CD4-positive, alpha-beta T cell (primary cell): ENCODE measurements around the gene BDNF. TPM values are rescaled to one million over a fixed set of nuclear protein-coding genes. Genes with fewer than 3 reads are reported as not detected.

ENCODE experiments used
- ATAC-seq: fragments of 200-7000 bp; cut with Tn5 transposase; one replicate; pipeline ENCODE4 v1.10.0; 2022; ENCODE audit warnings: mild to moderate bottlenecking; ENCODE audit not compliant: poor library complexity
- CTCF ChIA-PET: fragments of 350-600 bp; sonication (Branson Sonifier 250); formaldehyde crosslinking; loops from one replicate; lab custom pipeline; 2021; ENCODE audit warnings: antibody characterized with exemption, inconsistent platforms; lab: Charles Lee
- POLR2A ChIA-PET: fragments of 350-600 bp; sonication (Branson Sonifier 250); formaldehyde crosslinking; loops from one replicate; lab custom pipeline; 2021; ENCODE audit warnings: antibody characterized with exemption, inconsistent platforms; lab: Charles Lee
- DNase-seq, 14 experiments: peaks; one replicate each; pipeline ENCODE4 v3.0.0-alpha.2; 2013 to 2020; ENCODE audit warnings: mixed read lengths in 2 of 14
- H3K27ac ChIP-seq, 2 donors: one replicate each; pipeline versions ENCODE4 v1.5.1 to v1.7.0; 2013; ENCODE audit warnings: low read length in 2 of 2, low read depth in 1 of 2, mild to moderate bottlenecking in 1 of 2
- H3K27me3 ChIP-seq, 2 experiments: 1 replicate in 1 of 2; 2 replicates in 1 of 2; pipeline versions ENCODE4 v1.6.1 to v1.7.0; 2013; ENCODE audit warnings: low read length in 2 of 2, control low read depth in 1 of 2, mild to moderate bottlenecking in 1 of 2, moderate library complexity in 1 of 2; ENCODE audit not compliant: insufficient read depth in 2 of 2, control insufficient read depth in 1 of 2
- H3K36me3 ChIP-seq: one replicate; pipeline ENCODE4 v1.6.1; 2013; ENCODE audit warnings: low read length, control low read depth; ENCODE audit not compliant: insufficient read depth
- H3K4me1 ChIP-seq: one replicate; pipeline ENCODE4 v1.6.1; 2013; ENCODE audit warnings: low read length, control low read depth; ENCODE audit not compliant: insufficient read depth
- H3K4me3 ChIP-seq: one replicate; pipeline ENCODE4 v1.5.1; 2013; ENCODE audit warnings: mild to moderate bottlenecking, low read length, moderate library complexity
- H3K9me3 ChIP-seq, 2 experiments: 1 replicate in 1 of 2; 2 replicates in 1 of 2; pipeline versions ENCODE4 v1.6.1 to v1.7.0; 2013; ENCODE audit warnings: low read length in 2 of 2, mild to moderate bottlenecking in 2 of 2, control low read depth in 1 of 2, moderate library complexity in 1 of 2; ENCODE audit not compliant: control insufficient read depth in 1 of 2, insufficient read depth in 1 of 2
- H3K27ac Mint-ChIP-seq: one replicate; pipeline ENCODE4 v1.8.0; 2020; ENCODE audit warnings: mixed read lengths
- H3K27me3 Mint-ChIP-seq: one replicate; pipeline ENCODE4 v1.8.0; 2021; ENCODE audit warnings: mixed read lengths
- H3K36me3 Mint-ChIP-seq: one replicate; pipeline ENCODE4 v1.8.0; 2021; ENCODE audit warnings: low read depth, mixed read lengths
- H3K4me1 Mint-ChIP-seq: one replicate; pipeline ENCODE4 v1.8.0; 2021; ENCODE audit warnings: low read depth, mixed read lengths
- H3K4me3 Mint-ChIP-seq: one replicate; pipeline ENCODE4 v1.8.0; 2020; ENCODE audit warnings: mild to moderate bottlenecking, mixed read lengths
- H3K9me3 Mint-ChIP-seq: one replicate; pipeline ENCODE4 v1.8.0; 2020; ENCODE audit warnings: mixed read lengths
- CTCF ChIP-seq: fragments of 200-600 bp; IDR thresholded peaks from one replicate; pipeline ENCODE4 v1.8.0; 2022; ENCODE audit warnings: antibody characterized with exemption, mild to moderate bottlenecking
- intact Hi-C, 2 experiments: fragments of 100-400 bp; cut with DNase I in 1 of 2; cut with micrococcal nuclease in 1 of 2; formaldehyde crosslinking; loops; one replicate each; pipeline versions ENCODE4 v1.15.1 to v1.9.0; 2023 to 2025; cut with DNase I, micrococcal nuclease
- total RNA-seq, 174 experiments: library from RNA in 2 of 174; stranded (reverse) in 2 of 174; gene quantifications; one replicate each; pipeline ENCODE4 v1.2.3 and lab custom pipeline; 2021 to 2026

BDNF gene
- total RNA-seq, 2 experiments from 2014 or later: not detected

- H3K4me1 ChIP-seq: no peaks in the 10 kb centered on the region
These were observed 86.2 kb downstream of the BDNF start for GRCh38 chr11:27614092-27614491.

GRCh38 chr11:27612932-27613880 is 87.0 kb downstream of the BDNF start:
- Histone ChIP-seq H3K4me1 (no peaks in the 10 kb centered on the region), H3K4me3 (no peak overlapping the region), H3K27me3 (no peaks in the 10 kb centered on the region), H3K36me3 (no peaks in the 10 kb centered on the region), H3K9me3 (no peaks in the 10 kb centered on the region), H3K27ac (no peak overlapping the region)
- Mint-ChIP-seq H3K4me1 (no peaks in the 10 kb centered on the region), H3K27me3 (no peaks in the 10 kb centered on the region), H3K27ac (no peak overlapping the region), H3K36me3 (no peaks in the 10 kb centered on the region), H3K4me3 (no peak overlapping the region), H3K9me3 (no peaks in the 10 kb centered on the region)
- ChIA-PET POLR2A (interaction anchor here (0.7 kb wide), 1 partner anchor 233 kb away, joined by 3 read pairs; no protein-coding TSS in a partner anchor), CTCF (no interaction called here)
- ATAC-seq (no peak), DNase-seq (no peak)
- no peak for TF ChIP-seq CTCF
- intact Hi-C loops: no loop called here

More at GRCh38 chr11:27614092-27614491, 86.2 kb downstream of the BDNF start:
- Mint-ChIP-seq H3K27me3 (no peaks in the 10 kb centered on the region), H3K4me3 (no peak overlapping the region), H3K27ac (no peak overlapping the region), H3K36me3 (no peaks in the 10 kb centered on the region), H3K4me1 (no peaks in the 10 kb centered on the region), H3K9me3 (no peaks in the 10 kb centered on the region)
- Histone ChIP-seq H3K4me3 (no peak overlapping the region), H3K27me3 (no peaks in the 10 kb centered on the region), H3K36me3 (no peaks in the 10 kb centered on the region), H3K9me3 (no peaks in the 10 kb centered on the region), H3K27ac (no peak overlapping the region)
- DNase-seq: no peak
- CTCF ChIA-PET: no interaction called here
- intact Hi-C loops: no loop called here
- POLR2A ChIA-PET: no interaction called here
- no peak for TF ChIP-seq CTCF
- ATAC-seq: no peak

GRCh38 chr11:27611947-27612455 is 88.3 kb downstream of the BDNF start:
- no peak for DNase-seq
- H3K4me3 Mint-ChIP-seq: no peak overlapping the region
- intact Hi-C loops: no loop called here
- no peaks in the 10 kb centered on the region for H3K36me3 ChIP-seq
- H3K27me3 ChIP-seq: no peaks in the 10 kb centered on the region
- no peaks in the 10 kb centered on the region for H3K9me3 ChIP-seq
- no peak for ATAC-seq
- no peak for TF ChIP-seq CTCF
- no peaks in the 10 kb centered on the region for H3K4me1 Mint-ChIP-seq
- no peak overlapping the region for H3K4me3 ChIP-seq
- H3K9me3 Mint-ChIP-seq: no peaks in the 10 kb centered on the region
- no peaks in the 10 kb centered on the region for H3K36me3 Mint-ChIP-seq
- POLR2A ChIA-PET: no interaction called here
- no peak overlapping the region for H3K27ac Mint-ChIP-seq
- H3K27ac ChIP-seq: no peak overlapping the region
- H3K4me1 ChIP-seq: no peaks in the 10 kb centered on the region
- CTCF ChIA-PET: no interaction called here
- no peaks in the 10 kb centered on the region for H3K27me3 Mint-ChIP-seq
